OCI-LY7 (cell line): Measurements from ENCODE around the gene ATP6V0D1. TPM values are rescaled to one million over a fixed set of nuclear protein-coding genes. Genes with fewer than 3 reads are reported as not detected.

ENCODE experiments used
- BruUV-seq: library from RNA; stranded (reverse); fragments of 400-500 nt; replicated peaks from 2 replicates; lab custom pipeline; 2021; lab: Mats Ljungman, UMichigan
- CTCF ChIA-PET: fragments of 300-600 bp; sonication (Branson Sonifier 250); formaldehyde crosslinking; loops from one replicate; lab custom pipeline; 2022; ENCODE audit warnings: antibody characterized with exemption; ENCODE audit not compliant: unreplicated experiment; lab: Charles Lee
- POLR2A ChIA-PET: fragments of 300-600 bp; sonication (Branson Sonifier 250); formaldehyde crosslinking; loops from one replicate; lab custom pipeline; 2022; ENCODE audit warnings: antibody characterized with exemption; lab: Charles Lee
- DNase-seq: peaks from one replicate; pipeline ENCODE4 v3.0.0-alpha.2; 2015; ENCODE audit warnings: low spot score
- H2AFZ ChIP-seq: fragments of 200-600 bp; sonication (generic), shearing (Covaris generic); 2 replicates; pipeline ENCODE4 v1.6.1; 2014; ENCODE audit warnings: mild to moderate bottlenecking, antibody characterized with exemption, low read length, moderate library complexity
- H3K27ac ChIP-seq: fragments of 200-600 bp; sonication (generic); 2 replicates; pipeline ENCODE4 v1.5.1; 2014; ENCODE audit warnings: mixed run types, low read depth, mild to moderate bottlenecking, moderate library complexity, low read length, inconsistent platforms; ENCODE audit not compliant: poor library complexity, severe bottlenecking
- H3K36me3 ChIP-seq: fragments of 200-600 bp; sonication (generic); 2 replicates; pipeline ENCODE4 v1.6.1; 2014; ENCODE audit warnings: mild to moderate bottlenecking, antibody characterized with exemption, low read length, moderate library complexity, mixed read lengths; ENCODE audit not compliant: insufficient read depth
- H3K4me1 ChIP-seq: fragments of 200-600 bp; sonication (generic); 2 replicates; pipeline ENCODE4 v1.5.1; 2014; ENCODE audit warnings: mild to moderate bottlenecking, low read length; ENCODE audit not compliant: insufficient read depth, poor library complexity, severe bottlenecking
- H3K4me2 ChIP-seq: fragments of 200-600 bp; sonication (generic); 2 replicates; pipeline ENCODE4 v1.6.1; 2014; ENCODE audit warnings: mild to moderate bottlenecking, low read length
- H3K4me3 ChIP-seq: fragments of 200-600 bp; sonication (generic); 2 replicates; pipeline ENCODE4 v1.5.1; 2014; ENCODE audit warnings: mild to moderate bottlenecking, low read depth, low read length; ENCODE audit not compliant: poor library complexity, severe bottlenecking
- H3K79me2 ChIP-seq: fragments of 200-600 bp; sonication (generic); 2 replicates; pipeline ENCODE4 v1.6.1; 2016; ENCODE audit warnings: low read depth, mild to moderate bottlenecking, low read length, moderate library complexity, mixed read lengths; ENCODE audit not compliant: insufficient read depth
- H3K9me2 ChIP-seq: fragments of 200-600 bp; sonication (generic); 2 replicates; pipeline ENCODE4 v1.6.1; 2016; ENCODE audit warnings: mild to moderate bottlenecking, low read length, mixed read lengths; ENCODE audit not compliant: insufficient read depth
- H3K9me3 ChIP-seq: fragments of 200-600 bp; sonication (generic); 2 replicates; pipeline ENCODE4 v1.6.1; 2014; ENCODE audit warnings: mild to moderate bottlenecking, mixed run types, low read length, mixed read lengths
- H4K20me1 ChIP-seq: fragments of 200-600 bp; sonication (generic); 2 replicates; pipeline ENCODE4 v1.6.1; 2014; ENCODE audit warnings: mild to moderate bottlenecking, antibody characterized with exemption, low read length, moderate library complexity, mixed read lengths; ENCODE audit not compliant: insufficient read depth
- CTCF ChIP-seq: fragments of 200-600 bp; sonication (generic); conservative IDR thresholded peaks from 2 replicates; pipeline ENCODE4 v1.5.1; 2014; ENCODE audit warnings: mild to moderate bottlenecking, antibody characterized with exemption, low read length, moderate library complexity, mixed read lengths
- EZH2phosphoT487 ChIP-seq: fragments of 200-600 bp; sonication (generic); IDR thresholded peaks from 2 replicates; pipeline ENCODE4 v1.6.1; 2018; ENCODE audit warnings: low read depth, borderline replicate concordance, mild to moderate bottlenecking, mixed run types, antibody characterized with exemption, low read length, moderate library complexity, mixed read lengths
- intact Hi-C: fragments of 100-400 bp; cut with micrococcal nuclease; formaldehyde crosslinking; loops from one replicate; pipeline ENCODE4 v1.10.0; 2022; ENCODE audit not compliant: unreplicated experiment
- total RNA-seq, 2 experiments: library from RNA; depleted of rRNA in 1 of 2; stranded (reverse); fragments of >200 nt in 1 of 2; shearing (Covaris generic) in 1 of 2; gene quantifications; 2 replicates each; pipeline ENCODE4 v1.2.3, GENCODE V29; 2014 to 2022

ATP6V0D1 gene
- total RNA-seq, 2 experiments from 2014 or later: 24.4 to 38.0 TPM

DNA sequence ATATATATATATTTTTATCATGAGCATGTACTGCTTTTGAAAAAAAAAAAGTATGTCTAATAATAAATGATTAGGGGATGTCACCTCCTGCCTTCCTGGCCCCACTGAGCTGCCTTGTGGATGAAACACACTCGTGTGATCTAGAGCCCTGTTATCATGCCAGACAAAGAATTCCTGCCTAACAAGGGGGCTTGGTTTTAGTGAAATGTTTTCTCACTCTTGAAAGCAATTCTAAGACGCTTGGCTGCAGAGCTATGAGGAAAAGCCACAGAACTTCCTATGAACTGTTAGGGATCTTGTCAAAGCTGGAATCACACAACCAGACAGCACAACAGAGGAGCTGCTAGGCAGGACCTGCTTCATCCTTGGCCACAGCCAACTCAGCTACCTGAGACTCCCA lies 68.7 kb downstream of the ATP6V0D1 start:
- Histone ChIP-seq H3K36me3 (no peaks in the 10 kb centered on the region), H3K79me2 (no peaks in the 10 kb centered on the region), H4K20me1 (no peaks in the 10 kb centered on the region), H3K27ac (no peak overlapping the region), H3K4me3 (no peak overlapping the region), H3K4me1 (no peaks in the 10 kb centered on the region), H3K9me3 (no peaks in the 10 kb centered on the region), H2AFZ (no peak overlapping the region), H3K4me2 (no peak overlapping the region), H3K9me2 (no peaks in the 10 kb centered on the region)
- TF ChIP-seq EZH2phosphoT487 (no peak), CTCF (no peak)
- ChIA-PET CTCF (no interaction called here), POLR2A (interaction anchor here (0.7 kb wide), 1 partner anchor 146 kb away, joined by 4 read pairs; no protein-coding TSS in a partner anchor)
- no peak for DNase-seq
- intact Hi-C loops: no loop called here
- no TSS peak for BruUV-seq

GRCh38 chr16:67411339-67411738 lies 69.6 kb downstream of the ATP6V0D1 start:
- intact Hi-C loops: no loop called here

More at GRCh38 chr16:67411339-67411738, 69.6 kb downstream of the ATP6V0D1 start:
- BruUV-seq: no TSS peak
- no peak for TF ChIP-seq EZH2phosphoT487
- no peak for TF ChIP-seq CTCF
- H3K4me2 ChIP-seq: no peak overlapping the region
- H4K20me1 ChIP-seq: no peaks in the 10 kb centered on the region
- no peaks in the 10 kb centered on the region for H3K4me1 ChIP-seq
- no peak overlapping the region for H3K27ac ChIP-seq
- H2AFZ ChIP-seq: no peak overlapping the region
- ChIA-PET POLR2A (no interaction called here), CTCF (no interaction called here)
- H3K4me3 ChIP-seq: no peak overlapping the region
- no peaks in the 10 kb centered on the region for H3K36me3 ChIP-seq
- DNase-seq: no peak
- H3K79me2 ChIP-seq: no peaks in the 10 kb centered on the region
- H3K9me2 ChIP-seq: no peaks in the 10 kb centered on the region
- H3K9me3 ChIP-seq: no peaks in the 10 kb centered on the region
